DMS79 (cell line): ENCODE results near the gene DLL4.
"Not testable (repeated sequence)": the region's sequence is repeated elsewhere in the genome, so short reads cannot be mapped to it uniquely, and the experiment has no call there.

Experiments used
- DNase-seq: peaks from one replicate; lab custom pipeline; 2025; lab: John Stamatoyannopoulos, UW

The DLL4 gene

GRCh38 chr15:40958723-40959122 lies 29.6 kb downstream of the DLL4 start:
- no peak for DNase-seq

GRCh38 chr15:40959331-40960141 lies 30.4 kb downstream of the DLL4 start:
- DNase-seq = no peak

- no peak for DNase-seq
Measured at GRCh38 chr15:40960151-40960885, 31.2 kb downstream of the DLL4 start.

- no peak for DNase-seq
Measured at GRCh38 chr15:40960925-40961324, 31.8 kb downstream of the DLL4 start.

GRCh38 chr15:40961740-40962139 lies 32.6 kb downstream of the DLL4 start:
- DNase-seq = not testable (repeated sequence)

GRCh38 chr15:40962317-40962716 lies 33.2 kb downstream of the DLL4 start:
- DNase-seq = not testable (repeated sequence)

- DNase-seq = no peak
Measured at GRCh38 chr15:40963201-40963600, 34.1 kb downstream of the DLL4 start.

- no peak for DNase-seq
Measured at GRCh38 chr15:40964006-40964405, 34.9 kb downstream of the DLL4 start.

GRCh38 chr15:40964634-40965033 lies 35.5 kb downstream of the DLL4 start:
- no peak for DNase-seq

GRCh38 chr15:40968290-40969085 lies 39.3 kb downstream of the DLL4 start:
- peak; percentile 22 for DNase-seq

- no peak for DNase-seq
Measured at GRCh38 chr15:40969363-40969762, 40.2 kb downstream of the DLL4 start.

GRCh38 chr15:40974879-40975278 lies 45.7 kb downstream of the DLL4 start:
- no peak for DNase-seq

- no peak for DNase-seq
Measured at GRCh38 chr15:40976819-40977218, 47.7 kb downstream of the DLL4 start.

GRCh38 chr15:40978141-40978540 lies 49.0 kb downstream of the DLL4 start:
- DNase-seq = no peak

GRCh38 chr15:40978562-40978961 lies 49.4 kb downstream of the DLL4 start:
- no peak for DNase-seq

GRCh38 chr15:40981186-40981585 lies 52.0 kb downstream of the DLL4 start:
- DNase-seq = no peak

GRCh38 chr15:40982855-40983254 lies 53.7 kb downstream of the DLL4 start:
- no peak for DNase-seq

- no peak for DNase-seq
Measured at GRCh38 chr15:40984406-40984805, 55.3 kb downstream of the DLL4 start.

GRCh38 chr15:40984964-40985363 lies 55.8 kb downstream of the DLL4 start:
- DNase-seq = no peak

GRCh38 chr15:40985541-40986330 lies 56.6 kb downstream of the DLL4 start:
- no peak for DNase-seq

GRCh38 chr15:40986820-40987219 lies 57.7 kb downstream of the DLL4 start:
- DNase-seq = no peak

GRCh38 chr15:40988156-40988555 lies 59.0 kb downstream of the DLL4 start:
- no peak for DNase-seq
